ENCODE data around the gene OXCT2. TPM values are rescaled to one million over a fixed set of nuclear protein-coding genes. Genes with fewer than 3 reads are reported as not detected.

The OXCT2 gene
- polyA plus RNA-seq, 1 of the 3 experiments (the other 2 are of a cell fraction), result 0.44 TPM

- no peaks in the 10 kb centered on the region for H3K9me2 ChIP-seq
- H3K79me2 ChIP-seq (ENCODE audit: insufficient read depth), result no peaks in the 10 kb centered on the region
- H3K27ac ChIP-seq (ENCODE audit: low read depth in 2 of 2, low read length in 1 of 2), result no peak overlapping the region
- CTCF ChIA-PET, result interaction anchor here (0.7 to 1.3 kb wide), 2 partner anchors 97 to 169 kb away, joined by 3 to 4 read pairs; partner anchors contain the start of gene MYCL
- no peak overlapping the region for H3K4me2 ChIP-seq
- H2AFZ ChIP-seq (ENCODE audit: low read depth), result no peak overlapping the region
- no peak overlapping the region for H3K9ac ChIP-seq
- H4K20me1 ChIP-seq (ENCODE audit: insufficient read depth), result no peaks in the 10 kb centered on the region
- 90% methylated on average over 2 of the region's 2 CpGs for WGBS (ENCODE audit: low lambda C conversion rate)
- no peaks in the 10 kb centered on the region; a peak in 1 of 4 replicates for H3K4me1 ChIP-seq (ENCODE audit: control insufficient read depth in 1 of 2, insufficient read depth in 2 of 2, low read depth in 1 of 2, low read length in 1 of 2)
- no peaks in the 10 kb centered on the region for H3F3A ChIP-seq (replicated peaks; ENCODE audit: insufficient read depth)
- H3K9me3 ChIP-seq, result no peaks in the 10 kb centered on the region; the same call in 1 of the 2 replicates
- H3K36me3 ChIP-seq (replicated peaks in 1 of 2; ENCODE audit: control insufficient read depth in 1 of 2, insufficient read depth in 2 of 2, low read length in 1 of 2), result no peaks in the 10 kb centered on the region
- H3K4me3 ChIP-seq (ENCODE audit: low read depth in 2 of 2, low read length in 1 of 2), result no peak overlapping the region
- no peak for DNase-seq
- H3K27me3 ChIP-seq (ENCODE audit: insufficient read depth), result no peaks in the 10 kb centered on the region
- TF ChIP-seq FOXJ3 (CRISPR knock-in tag; IDR thresholded peaks at IDR 0.05), result no peak
- TF ChIP-seq GABPA (IDR thresholded peaks at IDR 0.05; ENCODE audit: low read depth), result no peak
- TF ChIP-seq TCF12 (IDR thresholded peaks at IDR 0.05), result no peak
- TF ChIP-seq USF2 (IDR thresholded peaks at IDR 0.05; ENCODE audit: borderline replicate concordance, low read depth, low read length), result no peak
- POLR2A ChIA-PET, result no interaction called here
Measured at GRCh38 chr1:39805385-39805784, 34.2 kb upstream of the OXCT2 start.

GRCh38 chr1:39802496-39803260 is 31.5 kb upstream of the OXCT2 start:
- no peaks in the 10 kb centered on the region for H4K20me1 ChIP-seq (ENCODE audit: insufficient read depth)
- no peaks in the 10 kb centered on the region for H3K79me2 ChIP-seq (ENCODE audit: insufficient read depth)
- H3K9me3 ChIP-seq, result no peaks in the 10 kb centered on the region; the same call in 1 of the 2 replicates
- no peaks in the 10 kb centered on the region for H3K9me2 ChIP-seq
- ChIA-PET CTCF (interaction anchor here (0.6 kb wide), 2 partner anchors 222 to 330 kb away, joined by 3 read pairs; no protein-coding TSS in a partner anchor), POLR2A (interaction anchor here (0.6 kb wide), 1 partner anchor 9 kb away, joined by 4 read pairs; no protein-coding TSS in a partner anchor)
- TF ChIP-seq EP300 (IDR thresholded peaks at IDR 0.05; ENCODE audit: borderline replicate concordance in 1 of 2, low read depth in 1 of 2, low read length in 1 of 2) (no peak), SMC3 (IDR thresholded peaks at IDR 0.05; ENCODE audit: low read depth, low read length) (no peak), MEF2A (IDR thresholded peaks at IDR 0.05; ENCODE audit: borderline replicate concordance, low read depth) (no peak), SIN3A (IDR thresholded peaks at IDR 0.05; ENCODE audit: borderline replicate concordance, low read depth, low read length) (no peak), TAF1 (IDR thresholded peaks at IDR 0.05; ENCODE audit: borderline replicate concordance, low read depth, low read length) (no peak), IRF3 (IDR thresholded peaks at IDR 0.05; ENCODE audit: low read depth, low read length) (no peak), FOXM1 (IDR thresholded peaks at IDR 0.05; ENCODE audit: low read depth) (no peak), FOSL2 (IDR thresholded peaks at IDR 0.05; ENCODE audit: borderline replicate concordance, low read depth) (no peak), RFX5 (IDR thresholded peaks at IDR 0.05; ENCODE audit: low read length) (no peak), USF1 (IDR thresholded peaks at IDR 0.05; ENCODE audit: borderline replicate concordance, low read depth) (no peak), POLR2AphosphoS5 (IDR thresholded peaks at IDR 0.05; ENCODE audit: low read depth, low read length) (no peak), PBX3 (IDR thresholded peaks at IDR 0.05) (no peak), MXI1 (IDR thresholded peaks at IDR 0.05; ENCODE audit: low read depth, low read length) (no peak)
- H3K4me3 ChIP-seq (ENCODE audit: low read depth in 2 of 2, low read length in 1 of 2), result no peak overlapping the region
- no peak overlapping the region for H3K27ac ChIP-seq (ENCODE audit: low read depth in 2 of 2, low read length in 1 of 2)
- no peaks in the 10 kb centered on the region; a peak in 1 of 4 replicates for H3K4me1 ChIP-seq (ENCODE audit: control insufficient read depth in 1 of 2, insufficient read depth in 2 of 2, low read depth in 1 of 2, low read length in 1 of 2)
- no peak overlapping the region for H2AFZ ChIP-seq (ENCODE audit: low read depth)
- 81% methylated on average over 14 of the region's 14 CpGs for WGBS (ENCODE audit: low lambda C conversion rate)
- H3K36me3 ChIP-seq (replicated peaks in 1 of 2; ENCODE audit: control insufficient read depth in 1 of 2, insufficient read depth in 2 of 2, low read length in 1 of 2), result no peaks in the 10 kb centered on the region
- H3F3A ChIP-seq (replicated peaks; ENCODE audit: insufficient read depth), result peaks cover 5% of the 10 kb centered on the region
- no peak overlapping the region for H3K9ac ChIP-seq
- no peak overlapping the region for H3K4me2 ChIP-seq
- DNase-seq, result no peak
- no peaks in the 10 kb centered on the region for H3K27me3 ChIP-seq (ENCODE audit: insufficient read depth)
